Measurements from ENCODE around the gene DICER1. TPM values are rescaled to one million over a fixed set of nuclear protein-coding genes. Genes with fewer than 3 reads are reported as not detected.
A peak's percentile ranks its signal among the peaks of the same experiment; 100 is the strongest.

Gene DICER1
- polyA plus RNA-seq, 3 donors = 26.5 to 38.4 (median 34.7) TPM

GRCh38 chr14:95133282-95133681 lies 24.0 kb downstream of the DICER1 start:
- Mint-ChIP-seq H3K9me3 (peaks cover 8 to 13% (median 12%) of the 10 kb centered on the region in 7 donors), H3K4me3 (no peak overlapping the region), H3K27ac (peak overlapping the region in 3 of 7 donors; percentile 6 to 39 (median 10)), H3K36me3 (peaks cover 44 to 66% of the 10 kb centered on the region in 2 donors), H3K27me3 (ENCODE audit: low read depth in 3 of 3) (peaks cover 0 to 3% (median 0%) of the 10 kb centered on the region in 3 donors), H3K4me1 (peaks cover 9% of the 10 kb centered on the region)
- Histone ChIP-seq H3K36me3 (replicated peaks in 1 of 2; ENCODE audit: control insufficient read depth in 1 of 2, insufficient read depth in 2 of 2, low read length in 2 of 2) (peaks cover 50 to 61% of the 10 kb centered on the region in 2 donors), H3K9me3 (replicated peaks in 1 of 2; ENCODE audit: control insufficient read depth in 1 of 2, insufficient read depth in 1 of 2, low read length in 2 of 2) (peaks cover 7% of the 10 kb centered on the region in 2 donors), H3K27ac (ENCODE audit: low read depth in 1 of 2, low read length in 2 of 2) (no peak overlapping the region), H3K4me2 (replicated peaks; ENCODE audit: extremely low read depth, low read length, poor library complexity, severe bottlenecking) (no peak overlapping the region), H3K27me3 (ENCODE audit: control insufficient read depth in 2 of 2, insufficient read depth in 2 of 2, low read length in 2 of 2) (no peaks in the 10 kb centered on the region), H3K9ac (ENCODE audit: insufficient read depth, low read length, poor library complexity, severe bottlenecking) (no peak overlapping the region), H4K20me1 (ENCODE audit: insufficient read depth, low read length) (peaks cover 76% of the 10 kb centered on the region), H3K79me2 (ENCODE audit: insufficient read depth, low read length) (peaks cover 63% of the 10 kb centered on the region), H3K4me3 (replicated peaks in 1 of 3; ENCODE audit: low read depth in 2 of 3, low read length in 3 of 3) (no peak overlapping the region), H3K4me1 (ENCODE audit: control insufficient read depth in 1 of 2, insufficient read depth in 2 of 2, low read length in 2 of 2) (no peaks in the 10 kb centered on the region), H2AFZ (ENCODE audit: insufficient read depth, low read depth, low read length, poor library complexity, severe bottlenecking) (no peak overlapping the region)
- intact Hi-C loops (cut with micrococcal nuclease) = no loop called here
- DNase-seq = no peak
- TF ChIP-seq CTCF (IDR thresholded peaks at IDR 0.05) = no peak
- WGBS (ENCODE audit: insufficient coverage) = no CpG with 5 or more reads among the region's 2 CpGs

DNA sequence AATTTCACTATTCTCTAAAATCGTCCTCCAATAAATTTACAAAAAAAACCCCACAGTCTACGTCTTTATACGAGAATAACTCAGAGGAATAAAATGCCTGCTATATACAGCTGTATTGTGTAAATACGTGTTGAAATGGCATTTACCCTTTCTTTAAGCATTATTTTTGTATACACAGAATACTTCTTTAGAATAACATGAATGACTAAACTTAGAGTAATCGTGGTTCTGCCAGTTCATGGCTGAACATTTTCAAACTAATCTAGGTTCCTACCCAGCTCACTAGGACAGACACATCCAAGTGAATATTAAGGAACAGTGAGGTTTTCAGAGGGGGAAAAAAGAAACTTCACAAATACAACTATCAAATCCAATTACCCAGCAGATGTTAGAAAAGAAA lies 24.6 kb downstream of the DICER1 start:
- Histone ChIP-seq H3K27ac (ENCODE audit: low read depth in 1 of 2, low read length in 2 of 2) (no peak overlapping the region), H3K9ac (ENCODE audit: insufficient read depth, low read length, poor library complexity, severe bottlenecking) (no peak overlapping the region), H3K4me3 (replicated peaks in 1 of 3; ENCODE audit: low read depth in 2 of 3, low read length in 3 of 3) (no peak overlapping the region), H2AFZ (ENCODE audit: insufficient read depth, low read depth, low read length, poor library complexity, severe bottlenecking) (no peak overlapping the region), H4K20me1 (ENCODE audit: insufficient read depth, low read length) (peaks cover 77% of the 10 kb centered on the region), H3K36me3 (replicated peaks in 1 of 2; ENCODE audit: control insufficient read depth in 1 of 2, insufficient read depth in 2 of 2, low read length in 2 of 2) (peaks cover 52 to 66% of the 10 kb centered on the region in 2 donors), H3K4me1 (ENCODE audit: control insufficient read depth in 1 of 2, insufficient read depth in 2 of 2, low read length in 2 of 2) (no peaks in the 10 kb centered on the region), H3K79me2 (ENCODE audit: insufficient read depth, low read length) (peaks cover 57% of the 10 kb centered on the region), H3K4me2 (replicated peaks; ENCODE audit: extremely low read depth, low read length, poor library complexity, severe bottlenecking) (no peak overlapping the region), H3K27me3 (ENCODE audit: control insufficient read depth in 2 of 2, insufficient read depth in 2 of 2, low read length in 2 of 2) (no peaks in the 10 kb centered on the region), H3K9me3 (replicated peaks in 1 of 2; ENCODE audit: control insufficient read depth in 1 of 2, insufficient read depth in 1 of 2, low read length in 2 of 2) (peaks cover 5 to 7% of the 10 kb centered on the region in 2 donors)
- Mint-ChIP-seq H3K4me1 (peaks cover 9% of the 10 kb centered on the region), H3K9me3 (peaks cover 8 to 11% (median 9%) of the 10 kb centered on the region in 7 donors), H3K27ac (peak overlapping the region in 1 of 7 donors; percentile 25), H3K27me3 (ENCODE audit: low read depth in 3 of 3) (peaks cover 0 to 3% (median 0%) of the 10 kb centered on the region in 3 donors), H3K36me3 (peaks cover 46 to 69% of the 10 kb centered on the region in 2 donors), H3K4me3 (no peak overlapping the region)
- no CpG with 5 or more reads among the region's 5 CpGs for WGBS (ENCODE audit: insufficient coverage)
- no peak for DNase-seq
- intact Hi-C loops (cut with micrococcal nuclease) = no loop called here
- TF ChIP-seq CTCF (IDR thresholded peaks at IDR 0.05) = no peak

Data from CD14-positive monocyte (primary cell).